HG02571 (cell line): ENCODE measurements around the gene TSSK3.

Experiments
- ATAC-seq: cut with Tn5 transposase; IDR thresholded peaks from one replicate; pipeline ENCODE4 v1.9.1; 2021; ENCODE audit warnings: mild to moderate bottlenecking, moderate library complexity; ENCODE audit not compliant: unreplicated experiment

Gene TSSK3

GRCh38 chr1:32362474-32363313, at the start of gene TSSK3, which contains the start of gene FAM229A:
Gene TSSK3 (plus strand): TSS chr1:32362539. CDS start chr1:32362702, 163 bp downstream.
Gene FAM229A (minus strand): TSS chr1:32362485. CDS start chr1:32362091, 394 bp downstream.
- ATAC-seq, result no peak

- no peak for ATAC-seq
These were observed 45.4 kb upstream of the TSSK3 start for GRCh38 chr1:32316903-32317277.

GRCh38 chr1:32318127-32318869, 44.0 kb upstream of the TSSK3 start:
- ATAC-seq, result no peak

DNA sequence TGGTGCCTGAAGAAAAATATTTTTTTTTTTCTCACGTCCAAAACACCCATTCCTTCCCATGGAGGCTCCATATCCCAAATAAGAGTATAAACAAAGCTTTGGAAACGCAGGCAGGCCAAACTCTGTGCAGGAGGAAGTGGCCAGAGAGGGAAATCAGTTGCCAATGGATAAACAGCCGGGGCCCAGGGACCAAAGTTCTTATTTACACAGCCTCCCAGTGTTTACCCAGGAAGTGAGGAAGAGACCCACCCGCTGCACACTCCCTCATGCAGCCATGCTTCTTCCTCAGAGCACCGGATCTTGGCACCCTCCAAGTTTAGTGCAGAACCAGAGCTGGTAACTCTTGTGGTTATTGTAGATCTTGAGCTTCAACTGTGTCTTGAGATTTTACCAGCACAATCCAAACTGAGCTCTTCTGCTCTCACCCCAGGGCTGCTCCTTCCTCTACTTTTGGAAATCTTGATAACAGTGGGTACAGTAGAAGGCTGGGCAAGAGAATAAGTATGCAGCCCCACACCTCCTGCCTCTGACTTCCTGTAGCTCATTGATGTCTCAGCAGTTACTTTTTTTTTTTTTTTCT, 40.5 kb upstream of the TSSK3 start:
- no peak for ATAC-seq

DNA sequence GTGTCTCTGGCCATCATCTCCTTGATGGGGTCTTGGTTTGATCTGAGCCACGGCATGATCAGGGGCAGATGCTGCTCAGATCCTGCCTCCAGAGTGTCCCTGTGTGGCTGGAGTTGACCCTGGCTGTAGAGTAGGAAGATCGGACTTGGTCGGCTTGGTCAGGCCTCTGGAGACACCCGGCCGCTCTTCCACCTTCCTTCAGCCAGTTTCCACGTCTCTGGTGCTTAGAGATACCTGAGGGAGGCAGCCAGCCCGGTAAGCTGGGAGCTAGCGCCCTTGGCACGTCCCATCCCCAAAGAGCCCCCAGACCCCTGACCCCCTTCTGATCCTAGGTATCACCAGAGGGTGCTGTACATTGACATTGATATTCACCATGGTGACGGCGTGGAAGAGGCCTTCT, 35.1 kb upstream of the TSSK3 start:
- no peak for ATAC-seq

DNA sequence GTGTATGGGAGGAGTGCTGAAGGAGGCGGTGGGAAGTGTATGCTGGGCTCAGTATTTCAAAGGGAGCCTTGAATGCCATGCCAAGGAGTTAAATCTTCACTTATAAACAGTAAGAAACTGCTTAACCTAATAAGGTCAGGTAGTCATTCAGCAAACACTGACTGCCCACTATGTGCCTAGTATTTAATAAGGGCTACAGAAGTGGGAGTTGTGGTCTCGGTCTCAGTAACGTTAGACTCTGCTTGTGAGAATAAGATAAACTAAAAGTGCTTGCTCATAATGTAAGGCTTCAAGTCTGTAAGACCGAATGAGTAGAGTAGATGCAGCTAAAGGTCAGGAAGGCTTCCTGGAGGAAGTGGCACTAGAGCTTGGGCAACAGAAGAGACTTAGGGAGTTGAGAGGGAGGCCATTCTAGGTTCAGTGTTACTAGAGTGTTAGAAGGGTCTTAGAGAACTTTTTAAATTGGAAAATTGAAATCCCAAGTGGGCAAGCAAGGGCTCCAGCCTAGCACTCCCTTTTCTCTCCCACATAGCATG, 32.3 kb upstream of the TSSK3 start:
- no peak for ATAC-seq

- ATAC-seq, result no peak
These were observed 31.7 kb upstream of the TSSK3 start for GRCh38 chr1:32330558-32331151.

DNA sequence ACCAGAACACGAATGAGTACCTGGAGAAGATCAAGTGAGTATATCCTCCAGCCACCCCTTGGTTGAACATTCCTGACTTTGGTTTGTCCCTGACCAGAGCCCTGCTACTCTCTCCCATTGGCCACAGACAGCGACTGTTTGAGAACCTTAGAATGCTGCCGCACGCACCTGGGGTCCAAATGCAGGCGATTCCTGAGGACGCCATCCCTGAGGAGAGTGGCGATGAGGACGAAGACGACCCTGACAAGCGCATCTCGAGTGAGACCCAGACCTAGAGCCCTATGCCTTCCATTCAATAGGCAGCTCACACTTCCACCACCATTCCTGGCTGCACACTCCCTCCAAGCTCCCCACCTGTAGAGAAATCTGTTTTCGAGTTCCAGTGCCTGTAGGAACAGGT, 30.8 kb upstream of the TSSK3 start:
- ATAC-seq, result no peak

DNA sequence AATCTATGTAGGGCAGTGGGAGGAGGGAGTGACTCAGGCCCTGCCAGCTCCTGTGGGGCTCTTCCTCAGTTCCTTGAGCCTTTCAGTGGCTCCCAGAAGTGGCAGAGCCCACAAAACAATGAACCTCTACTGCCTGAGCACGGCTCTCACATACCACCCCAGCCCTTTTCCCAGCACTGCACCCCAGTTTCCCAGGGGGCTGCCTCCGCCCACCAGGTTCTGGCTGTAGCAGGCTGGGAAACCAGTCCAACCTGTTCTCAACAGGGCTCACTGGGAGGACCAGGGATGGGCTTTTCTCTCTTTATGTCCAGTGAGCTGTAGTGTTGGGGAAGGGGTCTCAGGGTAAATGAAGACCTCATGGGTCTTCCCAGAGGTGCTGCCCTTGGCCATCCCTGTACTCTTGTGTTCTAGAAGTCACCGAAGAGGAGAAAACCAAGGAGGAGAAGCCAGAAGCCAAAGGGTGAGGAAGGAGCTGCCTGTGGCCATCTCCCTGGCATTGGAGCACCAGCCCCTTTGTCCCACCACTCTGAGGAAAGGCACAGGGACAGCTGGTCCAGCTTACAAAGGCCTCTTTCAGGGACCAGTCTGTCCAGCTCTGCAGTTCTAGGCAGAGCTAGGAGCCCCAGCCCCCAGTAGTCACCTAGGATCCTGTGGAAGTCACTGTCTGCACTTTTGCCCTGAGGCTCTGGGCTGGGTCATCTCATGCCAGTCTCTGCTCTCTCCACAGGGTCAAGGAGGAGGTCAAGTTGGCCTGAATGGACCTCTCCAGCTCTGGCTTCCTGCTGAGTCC, 29.9 kb upstream of the TSSK3 start:
- no peak for ATAC-seq

DNA sequence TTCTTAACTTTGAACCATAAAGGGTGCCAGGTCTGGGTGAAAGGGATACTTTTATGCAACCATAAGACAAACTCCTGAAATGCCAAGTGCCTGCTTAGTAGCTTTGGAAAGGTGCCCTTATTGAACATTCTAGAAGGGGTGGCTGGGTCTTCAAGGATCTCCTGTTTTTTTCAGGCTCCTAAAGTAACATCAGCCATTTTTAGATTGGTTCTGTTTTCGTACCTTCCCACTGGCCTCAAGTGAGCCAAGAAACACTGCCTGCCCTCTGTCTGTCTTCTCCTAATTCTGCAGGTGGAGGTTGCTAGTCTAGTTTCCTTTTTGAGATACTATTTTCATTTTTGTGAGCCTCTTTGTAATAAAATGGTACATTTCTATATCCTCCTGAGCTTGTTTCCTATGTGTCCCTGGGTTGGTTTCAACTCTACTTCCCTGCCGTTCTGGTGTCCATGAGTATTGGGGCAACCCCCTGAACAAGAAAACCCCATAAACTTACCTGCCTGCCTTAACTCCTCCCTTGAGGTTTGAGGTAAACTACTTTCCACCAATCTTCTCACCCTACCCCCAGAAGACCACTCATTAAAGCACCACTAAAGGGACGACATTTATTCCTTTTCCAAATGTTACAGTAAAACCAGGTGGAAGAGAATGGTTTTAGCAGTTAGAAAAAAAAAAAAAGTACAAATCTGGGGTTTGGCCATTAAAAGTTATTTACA, 28.9 kb upstream of the TSSK3 start:
- no peak for ATAC-seq

GRCh38 chr1:32334274-32334861, 28.0 kb upstream of the TSSK3 start:
- ATAC-seq, result no peak

GRCh38 chr1:32334864-32335534, 27.3 kb upstream of the TSSK3 start:
- peak; percentile 15 for ATAC-seq

DNA sequence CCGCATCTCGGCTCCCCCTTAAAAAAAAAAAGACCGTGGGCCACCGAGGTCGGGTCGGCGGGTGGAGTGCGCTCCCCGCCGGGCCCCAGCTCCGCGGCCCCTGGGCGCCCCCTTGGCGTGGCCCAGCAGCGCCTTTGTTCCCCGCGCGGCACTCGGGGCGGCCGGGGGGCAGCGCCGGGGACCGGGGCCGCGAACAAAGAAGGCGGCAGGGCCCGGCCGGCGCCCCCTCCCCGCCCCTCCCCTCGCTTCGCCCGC, 26.9 kb upstream of the TSSK3 start:
- peak; percentile 3 for ATAC-seq

GRCh38 chr1:32335790-32336590, 26.3 kb upstream of the TSSK3 start, which contains the start of gene MARCKSL1:
Gene MARCKSL1 (minus strand): TSS chr1:32336233. CDS start chr1:32336033, 200 bp downstream.
- peak; percentile 42 for ATAC-seq

DNA sequence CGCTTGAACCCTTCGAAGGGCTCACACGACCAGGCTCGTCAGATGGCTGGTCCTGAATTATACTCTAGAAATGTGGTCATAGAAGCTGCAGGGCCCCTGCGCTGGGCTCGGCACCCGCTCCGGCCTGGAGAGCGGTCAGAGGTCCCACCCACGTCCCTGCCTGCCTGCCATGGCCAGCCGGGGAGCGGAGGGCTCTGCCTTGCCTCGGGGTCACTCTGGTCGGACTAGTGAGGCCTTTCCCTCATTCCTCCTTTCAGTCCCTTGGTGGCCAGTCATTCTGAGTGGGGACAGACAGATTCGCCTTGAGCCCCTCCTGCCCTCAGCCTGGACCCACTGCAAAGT, 25.8 kb upstream of the TSSK3 start:
- no peak for ATAC-seq

- no peak for ATAC-seq
These were observed 25.2 kb upstream of the TSSK3 start for GRCh38 chr1:32336963-32337675.

- ATAC-seq, result no peak
These were observed 24.3 kb upstream of the TSSK3 start for GRCh38 chr1:32337855-32338636.
